IPS-18c (cell line): ENCODE measurements around the gene SCN10A.

Source experiments
- H3K4me3 ChIP-seq: 2 replicates; pipeline ENCODE4 v1.7.0; 2013; ENCODE audit warnings: low read depth, mild to moderate bottlenecking, low read length, moderate library complexity; ENCODE audit not compliant: insufficient read depth
- H3K9me3 ChIP-seq: one replicate; pipeline ENCODE4 v1.6.1; 2013; ENCODE audit warnings: mild to moderate bottlenecking, low read length, moderate library complexity; ENCODE audit not compliant: control insufficient read depth, insufficient read depth

The SCN10A gene

DNA sequence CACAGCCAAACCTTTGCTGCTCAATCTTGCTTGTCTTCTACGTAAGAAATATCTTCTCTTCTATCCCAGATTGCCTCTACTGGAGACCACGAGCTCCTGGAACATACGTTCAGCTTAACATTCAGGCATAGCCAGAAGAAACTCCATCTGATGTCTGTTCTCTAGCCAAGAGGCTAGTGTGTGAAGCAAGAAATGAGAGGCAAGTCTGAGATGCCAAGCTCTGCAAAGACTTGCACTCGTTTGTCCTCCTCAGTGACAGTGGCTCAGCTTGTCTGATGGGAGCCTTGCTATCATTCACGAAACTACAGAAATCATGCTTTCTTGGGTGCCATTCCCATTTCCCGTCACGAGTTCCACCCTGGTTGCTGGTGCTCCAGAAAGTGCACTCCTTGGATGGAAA, at the start of gene SCN10A:
SCN10A (minus strand) TSS at position 192 of the 400 bp plus-strand sequence. CDS start 22,207 bp downstream, outside the sequence.
- Histone ChIP-seq H3K9me3 (no peaks in the 10 kb centered on the region), H3K4me3 (no peak within 1 kb of the TSS)

GRCh38 chr3:38853011-38853410, 37.0 kb upstream of the SCN10A start:
- no peaks in the 10 kb centered on the region for H3K9me3 ChIP-seq

DNA sequence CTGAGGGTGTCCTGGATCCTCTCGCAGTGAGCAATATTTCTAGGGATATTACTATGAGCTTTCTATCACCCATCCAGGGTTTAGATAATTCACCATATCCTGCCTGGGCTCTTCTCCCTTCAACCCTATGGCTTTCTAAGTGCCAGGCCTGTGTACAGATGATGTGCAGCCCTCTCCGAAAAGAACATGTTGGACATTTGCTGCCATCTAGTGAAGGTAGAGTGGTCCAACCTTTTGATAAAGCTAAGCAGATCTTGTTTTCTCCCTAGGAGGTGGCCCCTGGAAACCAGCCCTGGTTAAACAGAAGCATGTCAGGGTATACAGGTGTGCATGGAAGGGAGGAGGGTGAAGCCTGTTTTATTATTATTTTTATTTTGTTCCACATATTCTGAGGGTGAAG, 27.9 kb upstream of the SCN10A start:
- no peak overlapping the region for H3K4me3 ChIP-seq
- H3K9me3 ChIP-seq = no peaks in the 10 kb centered on the region

More at GRCh38 chr3:38853011-38853410, 37.0 kb upstream of the SCN10A start:
- H3K4me3 ChIP-seq = no peak overlapping the region

GRCh38 chr3:38842266-38842965, 26.4 kb upstream of the SCN10A start:
- no peaks in the 10 kb centered on the region for H3K9me3 ChIP-seq
- no peak overlapping the region for H3K4me3 ChIP-seq

- no peaks in the 10 kb centered on the region for H3K9me3 ChIP-seq
- no peak overlapping the region for H3K4me3 ChIP-seq
These were observed 25.0 kb upstream of the SCN10A start for GRCh38 chr3:38840987-38841386.

DNA sequence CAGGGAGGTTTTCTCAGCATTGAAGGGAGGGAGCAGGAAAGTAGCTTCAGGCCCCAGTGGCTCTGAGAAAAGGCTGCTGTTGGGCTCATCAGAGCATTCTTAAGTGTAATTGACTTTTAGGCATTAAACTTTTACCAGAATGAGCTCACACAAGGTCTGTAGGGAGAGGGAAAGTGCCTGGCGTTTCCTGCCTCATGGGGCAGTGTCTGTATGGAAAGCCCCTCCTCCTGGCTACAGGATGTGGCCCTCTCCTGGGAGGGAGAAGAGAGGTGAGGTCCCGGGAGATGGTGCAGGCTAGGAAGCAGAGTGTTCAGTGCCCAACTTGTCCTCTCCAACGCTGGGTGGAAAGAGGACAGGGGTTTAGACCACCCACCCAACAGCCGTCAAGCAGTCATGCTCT, 21.3 kb upstream of the SCN10A start:
- no peaks in the 10 kb centered on the region for H3K9me3 ChIP-seq
- no peak overlapping the region for H3K4me3 ChIP-seq

DNA sequence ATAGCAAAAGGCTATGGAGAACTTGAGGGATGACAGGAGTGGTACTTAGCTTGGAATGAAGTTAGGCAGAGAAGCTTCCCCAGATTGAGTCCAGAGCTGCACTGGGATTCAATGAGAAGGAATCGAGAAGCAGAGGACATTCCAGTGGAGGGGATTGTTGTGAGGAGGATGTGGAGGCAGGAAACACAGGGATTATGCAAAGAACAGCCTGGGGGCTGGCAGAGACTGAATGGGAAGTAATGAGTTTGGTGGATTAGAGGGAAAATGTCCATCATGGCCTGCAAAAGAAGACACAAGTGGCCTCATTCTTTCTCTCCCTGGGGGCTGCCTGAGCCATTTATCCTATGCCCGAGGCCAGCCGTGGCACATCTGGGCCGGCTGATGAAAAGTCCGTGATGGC, 20.5 kb upstream of the SCN10A start:
- no peaks in the 10 kb centered on the region for H3K9me3 ChIP-seq
- no peak overlapping the region for H3K4me3 ChIP-seq

DNA sequence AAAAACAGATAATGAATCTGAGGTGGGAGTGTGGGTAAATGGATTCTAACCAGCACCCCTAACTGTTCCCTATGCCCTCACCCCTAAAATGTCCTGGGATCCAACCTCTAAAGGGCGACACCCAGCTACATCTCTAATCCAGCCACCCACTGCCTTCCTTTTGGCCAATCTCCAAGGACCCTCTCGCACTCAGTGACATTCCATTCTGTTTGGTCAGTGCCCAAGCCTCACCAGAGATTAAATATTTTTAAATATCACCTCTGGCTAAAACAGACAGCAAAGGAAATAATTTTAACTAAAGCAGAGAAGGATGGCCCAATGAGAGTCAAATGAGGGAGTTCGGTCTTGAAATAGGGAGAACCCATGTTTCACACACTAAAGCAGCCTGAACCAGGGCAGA, 19.9 kb upstream of the SCN10A start:
- H3K9me3 ChIP-seq = no peaks in the 10 kb centered on the region
- H3K4me3 ChIP-seq = no peak overlapping the region

GRCh38 chr3:38834717-38835116, 18.7 kb upstream of the SCN10A start:
- Histone ChIP-seq H3K9me3 (no peaks in the 10 kb centered on the region), H3K4me3 (no peak overlapping the region)

GRCh38 chr3:38834110-38834509, 18.1 kb upstream of the SCN10A start:
- no peak overlapping the region for H3K4me3 ChIP-seq
- H3K9me3 ChIP-seq = no peaks in the 10 kb centered on the region

DNA sequence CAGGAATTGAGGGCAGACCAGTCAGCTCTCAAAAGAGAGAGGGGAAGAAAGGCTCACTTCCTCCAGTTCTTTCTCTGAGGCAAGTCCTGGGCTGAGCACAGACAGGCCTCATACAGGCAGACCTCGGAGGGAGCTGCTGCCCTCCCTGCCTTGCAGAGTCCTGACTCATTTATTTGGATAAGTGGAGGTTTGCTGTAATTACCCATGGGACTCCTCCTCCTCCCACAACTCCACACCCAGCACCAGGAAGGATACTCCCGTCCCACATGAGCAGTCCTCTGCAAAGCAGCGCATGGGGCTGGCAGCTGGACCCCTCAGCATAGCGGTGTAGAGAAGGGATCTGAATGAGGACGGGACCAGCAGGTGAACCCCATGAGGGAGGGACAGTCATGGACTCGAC, 13.4 kb upstream of the SCN10A start:
- Histone ChIP-seq H3K9me3 (no peaks in the 10 kb centered on the region), H3K4me3 (no peak overlapping the region)

- Histone ChIP-seq H3K9me3 (no peaks in the 10 kb centered on the region), H3K4me3 (no peak overlapping the region)
These were observed 12.7 kb upstream of the SCN10A start for GRCh38 chr3:38828681-38829080.

DNA sequence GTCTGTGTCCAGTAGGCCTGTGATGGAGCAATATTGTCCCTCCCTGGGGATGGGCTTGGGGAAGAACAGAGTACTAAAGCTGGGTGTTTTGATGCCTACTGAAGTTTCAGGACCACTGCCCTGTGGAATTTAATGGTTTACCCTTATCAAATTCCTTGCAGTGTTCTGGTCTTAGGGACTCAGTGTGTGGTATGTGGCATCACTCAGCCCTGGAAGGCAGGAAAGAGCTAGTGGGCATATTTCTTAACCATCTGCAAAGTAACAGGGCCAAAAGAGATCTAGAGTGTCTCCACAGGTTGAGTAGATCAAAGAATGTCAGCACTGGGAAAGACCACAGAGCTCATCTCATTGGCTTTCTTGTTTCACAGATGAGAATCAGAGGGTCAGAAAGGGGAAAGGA, 11.8 kb upstream of the SCN10A start:
- Histone ChIP-seq H3K4me3 (no peak overlapping the region), H3K9me3 (no peaks in the 10 kb centered on the region)

DNA sequence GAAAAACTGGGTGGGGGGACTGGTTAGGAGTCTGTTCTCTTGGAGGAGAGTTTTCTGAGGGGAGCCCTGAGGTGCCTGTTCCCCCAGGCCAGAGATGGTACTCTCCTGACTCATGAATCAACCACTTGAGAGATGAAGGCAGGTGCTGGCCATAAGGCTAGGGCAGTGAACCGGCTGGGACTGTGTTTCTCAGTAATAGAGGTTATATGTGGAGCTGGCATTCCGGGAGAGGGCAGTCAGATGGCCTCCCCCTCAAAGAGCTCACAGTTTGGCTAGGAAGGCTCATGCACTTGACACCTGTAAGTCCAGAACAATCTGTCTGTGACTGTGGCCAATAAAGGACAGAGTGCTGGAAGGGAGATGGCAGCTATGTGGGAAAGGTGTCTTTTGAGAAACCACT, 10.0 kb upstream of the SCN10A start:
- H3K4me3 ChIP-seq = no peak overlapping the region
- H3K9me3 ChIP-seq = no peaks in the 10 kb centered on the region

DNA sequence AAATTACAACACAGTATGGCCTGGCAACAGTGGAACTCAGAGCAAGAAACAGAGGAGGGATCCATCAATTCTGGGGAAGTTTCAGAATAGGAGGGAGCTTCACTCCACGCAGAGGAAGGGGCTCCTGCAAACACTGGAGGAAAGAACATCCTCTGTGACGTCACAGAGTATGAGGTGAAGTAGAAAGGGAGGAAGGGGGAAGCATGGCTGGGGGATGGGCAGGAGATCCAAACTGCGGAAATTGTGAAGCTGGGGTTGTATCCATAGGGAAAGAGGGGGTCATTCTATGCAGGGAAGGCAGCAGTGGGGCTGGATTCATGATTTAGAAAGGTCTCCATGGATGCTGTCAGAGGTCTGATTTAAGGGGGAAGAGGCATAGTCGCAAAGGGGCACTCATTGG, 8.3 kb upstream of the SCN10A start:
- no peak overlapping the region for H3K4me3 ChIP-seq

DNA sequence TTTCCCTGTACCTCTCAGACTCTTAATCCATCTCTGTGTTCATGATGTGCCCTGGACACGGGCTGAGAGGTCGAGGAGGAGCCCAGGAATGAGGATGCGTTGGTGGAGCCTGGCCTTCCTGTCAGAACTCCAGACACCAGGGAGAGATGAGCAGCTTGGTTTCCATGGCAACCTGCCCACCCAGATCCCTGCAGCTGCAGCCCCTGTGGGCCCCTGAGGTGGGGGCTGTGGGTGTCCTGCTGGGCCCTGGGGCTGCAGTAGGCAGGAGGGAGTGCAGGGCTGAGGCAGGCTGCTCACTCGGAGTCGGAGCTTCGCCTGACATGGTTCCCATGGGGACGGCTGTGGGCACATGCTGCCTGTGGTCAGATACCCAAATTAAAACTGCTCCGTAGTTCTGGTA, 7.7 kb upstream of the SCN10A start:
- H3K4me3 ChIP-seq = no peak overlapping the region

More for the DNA sequence above, 8.3 kb upstream of the SCN10A start:
- H3K9me3 ChIP-seq = no peaks in the 10 kb centered on the region

GRCh38 chr3:38823186-38823585, 7.2 kb upstream of the SCN10A start:
- Histone ChIP-seq H3K4me3 (no peak overlapping the region), H3K9me3 (no peaks in the 10 kb centered on the region)

More for the DNA sequence above, 7.7 kb upstream of the SCN10A start:
- H3K9me3 ChIP-seq = no peaks in the 10 kb centered on the region

- no peak overlapping the region for H3K4me3 ChIP-seq
- H3K9me3 ChIP-seq = no peaks in the 10 kb centered on the region
These were observed 4.2 kb downstream of the SCN10A start for GRCh38 chr3:38811822-38812221.

DNA sequence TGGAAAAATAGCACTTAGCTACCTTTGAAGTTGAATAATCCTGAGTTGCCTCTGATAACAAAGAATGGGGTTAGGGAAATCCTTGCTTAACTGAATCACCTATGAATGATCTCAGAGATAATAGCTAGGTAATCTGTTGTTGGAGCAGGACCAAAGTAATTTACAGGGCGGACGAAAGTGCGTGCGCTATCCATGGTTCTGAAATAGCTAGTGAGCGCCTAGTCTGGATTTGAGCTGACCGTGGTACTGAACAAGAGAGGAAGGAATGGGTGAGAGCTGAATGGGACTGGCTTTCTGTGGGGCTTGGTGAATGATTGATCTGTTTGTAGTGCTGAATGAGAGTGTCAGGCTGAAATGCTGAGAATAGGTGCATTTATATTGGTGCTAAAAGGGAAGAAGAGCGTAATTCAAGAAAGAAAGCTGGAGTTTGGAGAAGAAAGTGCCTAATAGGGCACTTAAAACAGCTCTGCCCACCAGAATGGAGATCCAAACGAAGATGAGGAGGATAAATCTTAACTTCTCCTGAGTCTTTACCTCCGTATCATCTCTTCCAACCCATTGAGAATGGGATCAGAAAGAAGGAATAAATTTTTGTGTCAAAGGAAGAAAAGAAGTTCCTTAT, 10.1 kb downstream of the SCN10A start:
- H3K9me3 ChIP-seq = no peaks in the 10 kb centered on the region
- H3K4me3 ChIP-seq = no peak overlapping the region
